Neural cell (in vitro differentiated cells): Measurements from ENCODE around the gene IL1RAPL2. TPM values are rescaled to one million over a fixed set of nuclear protein-coding genes. Genes with fewer than 3 reads are reported as not detected.

Experiments used
- H2AFZ ChIP-seq: fragments of 200-600, 300-800 bp; sonication (generic), shearing (Covaris generic); 2 replicates; pipeline ENCODE4 v1.6.0; 2014; ENCODE audit warnings: low read depth, mild to moderate bottlenecking, antibody characterized with exemption, low read length, moderate library complexity
- H3F3A ChIP-seq: fragments of 200-600 bp; shearing (Covaris generic); 2 replicates; pipeline ENCODE4 v1.6.1; 2016; ENCODE audit warnings: mild to moderate bottlenecking, moderate library complexity, mixed read lengths, antibody characterized with exemption, low read length; ENCODE audit not compliant: insufficient read depth, poor library complexity, severe bottlenecking
- H3K27ac ChIP-seq: fragments of 200-600, 300-800 bp; sonication (generic), shearing (Covaris generic); 2 replicates; pipeline ENCODE4 v1.5.1; 2014; ENCODE audit warnings: mild to moderate bottlenecking, low read length, moderate library complexity
- H3K27me3 ChIP-seq: fragments of 300-800, 200-600 bp; sonication (generic), shearing (Covaris generic); 2 replicates; pipeline ENCODE4 v1.6.0; 2014; ENCODE audit warnings: mild to moderate bottlenecking, low read depth, low read length, moderate library complexity; ENCODE audit not compliant: insufficient read depth
- H3K36me3 ChIP-seq: fragments of 300-800, 200-600 bp; sonication (generic), shearing (Covaris generic); 2 replicates; pipeline ENCODE4 v1.5.1; 2014; ENCODE audit warnings: mild to moderate bottlenecking, antibody characterized with exemption, low read length, moderate library complexity; ENCODE audit not compliant: insufficient read depth
- H3K4me2 ChIP-seq: fragments of 300-800, 200-600 bp; sonication (generic), shearing (Covaris generic); 2 replicates; pipeline ENCODE4 v1.6.0; 2014; ENCODE audit warnings: mild to moderate bottlenecking, low read length
- H3K4me3 ChIP-seq: fragments of 300-800, 200-600 bp; sonication (generic), shearing (Covaris generic); 2 replicates; pipeline ENCODE4 v1.5.1; 2014; ENCODE audit warnings: mild to moderate bottlenecking, low read length, moderate library complexity
- H3K79me2 ChIP-seq: fragments of 200-600 bp; shearing (Covaris generic); replicated peaks from 2 replicates; pipeline ENCODE4 v1.6.0; 2014; ENCODE audit warnings: mild to moderate bottlenecking, low read length, moderate library complexity; ENCODE audit not compliant: insufficient read depth
- H3K9ac ChIP-seq: fragments of 300-800, 200-600 bp; sonication (generic), shearing (Covaris generic); 2 replicates; pipeline ENCODE4 v1.6.1; 2016; ENCODE audit warnings: mild to moderate bottlenecking, low read length, mixed read lengths
- H3K9me2 ChIP-seq: fragments of 200-600 bp; shearing (Covaris generic); 2 replicates; pipeline ENCODE4 v1.6.1; 2016; ENCODE audit warnings: mild to moderate bottlenecking, low read length, mixed read lengths; ENCODE audit not compliant: insufficient read depth
- H3K9me3 ChIP-seq: fragments of 200-600, 300-800 bp; sonication (generic), shearing (Covaris generic); 2 replicates; pipeline ENCODE4 v1.6.1; 2016; ENCODE audit warnings: mild to moderate bottlenecking, mixed run types, low read length, moderate library complexity, mixed read lengths
- H4K20me1 ChIP-seq: fragments of 200-600 bp; shearing (Covaris generic); 2 replicates; pipeline ENCODE4 v1.6.1; 2016; ENCODE audit warnings: mild to moderate bottlenecking, mixed run types; ENCODE audit not compliant: insufficient read depth
- EP300 ChIP-seq: fragments of 450-650 bp; conservative IDR thresholded peaks from 2 replicates; pipeline ENCODE4 v1.6.1; 2014; ENCODE audit warnings: antibody characterized with exemption, mild to moderate bottlenecking, moderate library complexity; ENCODE audit not compliant: poor library complexity, severe bottlenecking
- EZH2 ChIP-seq: fragments of 200-600, 300-800 bp; shearing (Covaris generic), sonication (generic); IDR thresholded peaks from 2 replicates; pipeline ENCODE4 v1.6.1; 2014; ENCODE audit warnings: antibody characterized with exemption, low read length, borderline replicate concordance, mild to moderate bottlenecking; ENCODE audit not compliant: insufficient read depth, poor library complexity, severe bottlenecking
- MXI1 ChIP-seq: fragments of 450-650 bp; conservative IDR thresholded peaks from 2 replicates; pipeline ENCODE4 v1.6.1; 2014; ENCODE audit warnings: antibody characterized with exemption, mild to moderate bottlenecking; ENCODE audit not compliant: poor library complexity, severe bottlenecking
- POLR2AphosphoS5 ChIP-seq: IDR thresholded peaks from 2 replicates; pipeline ENCODE4 v1.6.1; 2012
- SMC3 ChIP-seq: fragments of 450-650 bp; conservative IDR thresholded peaks from 2 replicates; pipeline ENCODE4 v1.6.1; 2014; ENCODE audit warnings: antibody characterized with exemption, mild to moderate bottlenecking, moderate library complexity; ENCODE audit not compliant: poor library complexity
- TAF1 ChIP-seq: IDR thresholded peaks from 2 replicates; pipeline ENCODE4 v1.6.1; 2012; ENCODE audit warnings: low read depth
- polyA plus RNA-seq: library from polyadenylated mRNA; depleted of rRNA; stranded (reverse); fragments of >200 nt; gene quantifications from 2 replicates; pipeline ENCODE4 v1.2.3, GENCODE V29; 2014
- TF ChIP-seq, protein P1 (sequence below): fragments of 450-650 bp; IDR thresholded peaks from 2 replicates; pipeline ENCODE4 v1.5.1; 2014; ENCODE audit warnings: antibody characterized with exemption, mild to moderate bottlenecking, moderate library complexity; ENCODE audit not compliant: poor library complexity, severe bottlenecking
- TF ChIP-seq, protein P2 (sequence below): IDR thresholded peaks from 2 replicates; pipeline ENCODE4 v1.6.1; 2012; ENCODE audit warnings: borderline replicate concordance

IL1RAPL2 gene
- polyA plus RNA-seq, 1 donor from 2014 or later = not detected

DNA sequence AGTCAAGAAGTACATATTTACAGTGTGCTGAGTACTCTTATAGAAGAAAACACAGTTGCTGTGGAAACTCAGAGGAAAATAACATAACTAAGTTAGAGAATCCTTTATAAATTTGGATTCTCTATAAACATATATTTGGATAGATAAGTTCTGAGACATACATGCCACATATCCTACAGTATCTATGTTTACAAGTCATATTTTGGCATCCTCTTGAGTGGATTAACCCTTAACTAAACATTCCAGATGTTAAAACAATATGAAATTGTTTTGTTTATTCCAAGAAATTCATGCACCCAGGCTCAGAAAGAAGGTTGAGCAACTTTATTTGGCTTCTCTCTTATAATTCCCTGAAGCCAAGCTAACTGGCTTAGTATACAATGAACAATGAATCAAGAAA lies 387.3 kb downstream of the IL1RAPL2 start:
- Histone ChIP-seq H4K20me1 (no peaks in the 10 kb centered on the region), H3K27ac (no peak overlapping the region), H3K4me2 (no peak overlapping the region), H3K9me3 (no peaks in the 10 kb centered on the region), H3K4me3 (no peak overlapping the region), H2AFZ (no peak overlapping the region), H3K36me3 (no peaks in the 10 kb centered on the region), H3K9ac (no peak overlapping the region), H3F3A (no peaks in the 10 kb centered on the region), H3K79me2 (no peaks in the 10 kb centered on the region), H3K9me2 (no peaks in the 10 kb centered on the region), H3K27me3 (no peaks in the 10 kb centered on the region)
- TF ChIP-seq, protein P1, sequence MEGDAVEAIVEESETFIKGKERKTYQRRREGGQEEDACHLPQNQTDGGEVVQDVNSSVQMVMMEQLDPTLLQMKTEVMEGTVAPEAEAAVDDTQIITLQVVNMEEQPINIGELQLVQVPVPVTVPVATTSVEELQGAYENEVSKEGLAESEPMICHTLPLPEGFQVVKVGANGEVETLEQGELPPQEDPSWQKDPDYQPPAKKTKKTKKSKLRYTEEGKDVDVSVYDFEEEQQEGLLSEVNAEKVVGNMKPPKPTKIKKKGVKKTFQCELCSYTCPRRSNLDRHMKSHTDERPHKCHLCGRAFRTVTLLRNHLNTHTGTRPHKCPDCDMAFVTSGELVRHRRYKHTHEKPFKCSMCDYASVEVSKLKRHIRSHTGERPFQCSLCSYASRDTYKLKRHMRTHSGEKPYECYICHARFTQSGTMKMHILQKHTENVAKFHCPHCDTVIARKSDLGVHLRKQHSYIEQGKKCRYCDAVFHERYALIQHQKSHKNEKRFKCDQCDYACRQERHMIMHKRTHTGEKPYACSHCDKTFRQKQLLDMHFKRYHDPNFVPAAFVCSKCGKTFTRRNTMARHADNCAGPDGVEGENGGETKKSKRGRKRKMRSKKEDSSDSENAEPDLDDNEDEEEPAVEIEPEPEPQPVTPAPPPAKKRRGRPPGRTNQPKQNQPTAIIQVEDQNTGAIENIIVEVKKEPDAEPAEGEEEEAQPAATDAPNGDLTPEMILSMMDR = no peak
- TF ChIP-seq, protein P2, sequence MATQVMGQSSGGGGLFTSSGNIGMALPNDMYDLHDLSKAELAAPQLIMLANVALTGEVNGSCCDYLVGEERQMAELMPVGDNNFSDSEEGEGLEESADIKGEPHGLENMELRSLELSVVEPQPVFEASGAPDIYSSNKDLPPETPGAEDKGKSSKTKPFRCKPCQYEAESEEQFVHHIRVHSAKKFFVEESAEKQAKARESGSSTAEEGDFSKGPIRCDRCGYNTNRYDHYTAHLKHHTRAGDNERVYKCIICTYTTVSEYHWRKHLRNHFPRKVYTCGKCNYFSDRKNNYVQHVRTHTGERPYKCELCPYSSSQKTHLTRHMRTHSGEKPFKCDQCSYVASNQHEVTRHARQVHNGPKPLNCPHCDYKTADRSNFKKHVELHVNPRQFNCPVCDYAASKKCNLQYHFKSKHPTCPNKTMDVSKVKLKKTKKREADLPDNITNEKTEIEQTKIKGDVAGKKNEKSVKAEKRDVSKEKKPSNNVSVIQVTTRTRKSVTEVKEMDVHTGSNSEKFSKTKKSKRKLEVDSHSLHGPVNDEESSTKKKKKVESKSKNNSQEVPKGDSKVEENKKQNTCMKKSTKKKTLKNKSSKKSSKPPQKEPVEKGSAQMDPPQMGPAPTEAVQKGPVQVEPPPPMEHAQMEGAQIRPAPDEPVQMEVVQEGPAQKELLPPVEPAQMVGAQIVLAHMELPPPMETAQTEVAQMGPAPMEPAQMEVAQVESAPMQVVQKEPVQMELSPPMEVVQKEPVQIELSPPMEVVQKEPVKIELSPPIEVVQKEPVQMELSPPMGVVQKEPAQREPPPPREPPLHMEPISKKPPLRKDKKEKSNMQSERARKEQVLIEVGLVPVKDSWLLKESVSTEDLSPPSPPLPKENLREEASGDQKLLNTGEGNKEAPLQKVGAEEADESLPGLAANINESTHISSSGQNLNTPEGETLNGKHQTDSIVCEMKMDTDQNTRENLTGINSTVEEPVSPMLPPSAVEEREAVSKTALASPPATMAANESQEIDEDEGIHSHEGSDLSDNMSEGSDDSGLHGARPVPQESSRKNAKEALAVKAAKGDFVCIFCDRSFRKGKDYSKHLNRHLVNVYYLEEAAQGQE = no peak
- no peak for TF ChIP-seq TAF1
- no peak for TF ChIP-seq POLR2AphosphoS5
- no peak for TF ChIP-seq SMC3
- no peak for TF ChIP-seq EP300
- no peak for TF ChIP-seq MXI1
- no peak for TF ChIP-seq EZH2

- H3K4me2 ChIP-seq = no peak overlapping the region
These were observed 395.9 kb downstream of the IL1RAPL2 start for GRCh38 chrX:104961926-104962325.

More at GRCh38 chrX:104961926-104962325, 395.9 kb downstream of the IL1RAPL2 start:
- Histone ChIP-seq H3K4me3 (no peak overlapping the region), H4K20me1 (no peaks in the 10 kb centered on the region), H3K36me3 (no peaks in the 10 kb centered on the region), H3F3A (no peaks in the 10 kb centered on the region), H3K9me2 (no peaks in the 10 kb centered on the region), H3K27me3 (no peaks in the 10 kb centered on the region), H3K9ac (no peak overlapping the region), H3K9me3 (no peaks in the 10 kb centered on the region), H2AFZ (no peak overlapping the region), H3K27ac (no peak overlapping the region), H3K79me2 (no peaks in the 10 kb centered on the region)
- TF ChIP-seq, protein P1 = no peak
- TF ChIP-seq TAF1 (no peak), EP300 (no peak), MXI1 (no peak)
